Suprapubic skin (tissue), 4 donors: ENCODE data around the gene GMPPA. TPM values are rescaled to one million over a fixed set of nuclear protein-coding genes. Genes with fewer than 3 reads are reported as not detected.

Source experiments
- DNase-seq, 2 donors: peaks; one replicate each; pipeline ENCODE4 v3.0.0-alpha.2; 2019; ENCODE audit warnings: low spot score in 2 of 2
- H3K27ac ChIP-seq: fragments of 200-600 bp; sonication (generic); one replicate; pipeline ENCODE4 v1.5.1; 2019
- H3K27me3 ChIP-seq: fragments of 200-600 bp; sonication (generic); one replicate; pipeline ENCODE4 v1.5.1; 2019
- H3K36me3 ChIP-seq: fragments of 200-600 bp; sonication (generic); one replicate; pipeline ENCODE4 v1.5.1; 2019
- H3K4me1 ChIP-seq: fragments of 200-600 bp; sonication (generic); one replicate; pipeline ENCODE4 v1.5.1; 2019
- H3K4me3 ChIP-seq: fragments of 200-600 bp; sonication (generic); one replicate; pipeline ENCODE4 v1.5.1; 2019; ENCODE audit warnings: mild to moderate bottlenecking
- H3K9me3 ChIP-seq: fragments of 200-600 bp; sonication (generic); one replicate; pipeline ENCODE4 v1.5.1; 2019
- EP300 ChIP-seq: sonication (generic); formaldehyde crosslinking; IDR thresholded peaks from one replicate; pipeline ENCODE4 v1.6.1; 2017; ENCODE audit warnings: antibody characterized with exemption
- POLR2A ChIP-seq, 2 donors: fragments of 450-650 bp; IDR thresholded peaks; one replicate each; pipeline ENCODE4 v1.6.1; 2017; ENCODE audit warnings: antibody characterized with exemption in 2 of 2, mild to moderate bottlenecking in 2 of 2, moderate library complexity in 2 of 2
- POLR2AphosphoS5 ChIP-seq, 3 donors: sonication (generic); formaldehyde crosslinking; IDR thresholded peaks; one replicate each; pipeline ENCODE4 v1.6.1; 2017; ENCODE audit warnings: antibody characterized with exemption in 3 of 3
- WGBS: methylation state at CpG from one replicate; pipeline ENCODE4 v1.1.5; 2018; 5-methylcytosine and 5-hydroxymethylcytosine counted together
- total RNA-seq, 4 donors: library from RNA; depleted of rRNA; stranded (reverse); fragments of >200 nt; gene quantifications; one replicate each; pipeline ENCODE4 v1.1.0, GENCODE V29; 2016
- TF ChIP-seq, protein P1 (sequence below), 2 donors: fragments of 200-600 bp in 1 of 2; fragments of 450-650 bp in 1 of 2; sonication (generic) in 1 of 2; IDR thresholded peaks; one replicate each; pipeline ENCODE4 v1.5.1; 2016 to 2019; ENCODE audit warnings: antibody characterized with exemption in 2 of 2, mild to moderate bottlenecking in 1 of 2, moderate library complexity in 1 of 2

GMPPA gene
- total RNA-seq, 4 donors from 2014 or later, result 18.3 to 31.3 (median 22.3) TPM

DNA sequence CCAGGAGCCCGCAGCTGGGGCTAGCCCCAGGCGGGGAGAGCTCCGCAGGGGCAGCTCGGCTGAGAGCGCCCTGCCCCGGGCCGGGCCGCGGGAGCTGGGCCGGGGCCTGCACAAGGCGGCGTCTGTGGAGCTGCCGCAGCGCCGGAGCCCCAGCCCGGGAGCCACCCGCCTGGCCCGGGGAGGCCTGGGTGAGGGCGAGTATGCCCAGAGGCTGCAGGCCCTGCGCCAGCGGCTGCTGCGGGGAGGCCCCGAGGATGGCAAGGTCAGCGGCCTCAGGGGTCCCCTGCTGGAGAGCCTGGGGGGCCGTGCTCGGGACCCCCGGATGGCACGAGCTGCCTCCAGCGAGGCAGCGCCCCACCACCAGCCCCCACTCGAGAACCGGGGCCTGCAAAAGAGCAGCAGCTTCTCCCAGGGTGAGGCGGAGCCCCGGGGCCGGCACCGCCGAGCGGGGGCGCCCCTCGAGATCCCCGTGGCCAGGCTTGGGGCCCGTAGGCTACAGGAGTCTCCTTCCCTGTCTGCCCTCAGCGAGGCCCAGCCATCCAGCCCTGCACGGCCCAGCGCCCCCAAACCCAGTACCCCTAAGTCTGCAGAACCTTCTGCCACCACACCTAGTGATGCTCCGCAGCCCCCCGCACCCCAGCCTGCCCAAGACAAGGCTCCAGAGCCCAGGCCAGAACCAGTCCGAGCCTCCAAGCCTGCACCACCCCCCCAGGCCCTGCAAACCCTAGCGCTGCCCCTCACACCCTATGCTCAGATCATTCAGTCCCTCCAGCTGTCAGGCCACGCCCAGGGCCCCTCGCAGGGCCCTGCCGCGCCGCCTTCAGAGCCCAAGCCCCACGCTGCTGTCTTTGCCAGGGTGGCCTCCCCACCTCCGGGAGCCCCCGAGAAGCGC is 15.0 kb upstream of the GMPPA start:
- no peaks in the 10 kb centered on the region for H3K36me3 ChIP-seq

DNA sequence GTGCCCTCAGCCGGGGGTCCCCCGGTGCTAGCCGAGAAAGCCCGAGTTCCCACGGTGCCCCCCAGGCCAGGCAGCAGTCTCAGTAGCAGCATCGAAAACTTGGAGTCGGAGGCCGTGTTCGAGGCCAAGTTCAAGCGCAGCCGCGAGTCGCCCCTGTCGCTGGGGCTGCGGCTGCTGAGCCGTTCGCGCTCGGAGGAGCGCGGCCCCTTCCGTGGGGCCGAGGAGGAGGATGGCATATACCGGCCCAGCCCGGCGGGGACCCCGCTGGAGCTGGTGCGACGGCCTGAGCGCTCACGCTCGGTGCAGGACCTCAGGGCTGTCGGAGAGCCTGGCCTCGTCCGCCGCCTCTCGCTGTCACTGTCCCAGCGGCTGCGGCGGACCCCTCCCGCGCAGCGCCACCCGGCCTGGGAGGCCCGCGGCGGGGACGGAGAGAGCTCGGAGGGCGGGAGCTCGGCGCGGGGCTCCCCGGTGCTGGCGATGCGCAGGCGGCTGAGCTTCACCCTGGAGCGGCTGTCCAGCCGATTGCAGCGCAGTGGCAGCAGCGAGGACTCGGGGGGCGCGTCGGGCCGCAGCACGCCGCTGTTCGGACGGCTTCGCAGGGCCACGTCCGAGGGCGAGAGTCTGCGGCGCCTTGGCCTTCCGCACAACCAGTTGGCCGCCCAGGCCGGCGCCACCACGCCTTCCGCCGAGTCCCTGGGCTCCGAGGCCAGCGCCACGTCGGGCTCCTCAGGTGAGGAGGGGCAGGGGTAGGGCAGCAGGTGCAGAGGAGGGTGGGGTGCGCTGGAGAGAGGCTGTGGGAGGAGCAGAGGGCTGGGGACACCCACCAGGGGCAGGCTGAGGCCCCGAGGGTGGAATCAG is 14.1 kb upstream of the GMPPA start:
- 7% methylated on average over 17 of the region's 89 CpGs for WGBS
- H3K9me3 ChIP-seq, result no peaks in the 10 kb centered on the region
- TF ChIP-seq, protein P1, sequence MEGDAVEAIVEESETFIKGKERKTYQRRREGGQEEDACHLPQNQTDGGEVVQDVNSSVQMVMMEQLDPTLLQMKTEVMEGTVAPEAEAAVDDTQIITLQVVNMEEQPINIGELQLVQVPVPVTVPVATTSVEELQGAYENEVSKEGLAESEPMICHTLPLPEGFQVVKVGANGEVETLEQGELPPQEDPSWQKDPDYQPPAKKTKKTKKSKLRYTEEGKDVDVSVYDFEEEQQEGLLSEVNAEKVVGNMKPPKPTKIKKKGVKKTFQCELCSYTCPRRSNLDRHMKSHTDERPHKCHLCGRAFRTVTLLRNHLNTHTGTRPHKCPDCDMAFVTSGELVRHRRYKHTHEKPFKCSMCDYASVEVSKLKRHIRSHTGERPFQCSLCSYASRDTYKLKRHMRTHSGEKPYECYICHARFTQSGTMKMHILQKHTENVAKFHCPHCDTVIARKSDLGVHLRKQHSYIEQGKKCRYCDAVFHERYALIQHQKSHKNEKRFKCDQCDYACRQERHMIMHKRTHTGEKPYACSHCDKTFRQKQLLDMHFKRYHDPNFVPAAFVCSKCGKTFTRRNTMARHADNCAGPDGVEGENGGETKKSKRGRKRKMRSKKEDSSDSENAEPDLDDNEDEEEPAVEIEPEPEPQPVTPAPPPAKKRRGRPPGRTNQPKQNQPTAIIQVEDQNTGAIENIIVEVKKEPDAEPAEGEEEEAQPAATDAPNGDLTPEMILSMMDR (IDR thresholded peaks at IDR 0.05), result no peak
- TF ChIP-seq EP300, result no peak
- no peak for TF ChIP-seq POLR2A (IDR thresholded peaks at IDR 0.05)
- no peak for TF ChIP-seq POLR2AphosphoS5 (IDR thresholded peaks at IDR 0.05)
- DNase-seq, result no peak
- no peak overlapping the region for H3K27ac ChIP-seq
- H3K27me3 ChIP-seq, result peaks cover 67% of the 10 kb centered on the region
- peaks cover 19% of the 10 kb centered on the region for H3K4me1 ChIP-seq
- H3K36me3 ChIP-seq, result no peaks in the 10 kb centered on the region
- peak overlapping the region; percentile 37 for H3K4me3 ChIP-seq

More for the DNA sequence above, 15.0 kb upstream of the GMPPA start:
- no peak for DNase-seq
- TF ChIP-seq POLR2A (IDR thresholded peaks at IDR 0.05), result no peak
- TF ChIP-seq POLR2AphosphoS5 (IDR thresholded peaks at IDR 0.05), result no peak
- no peak for TF ChIP-seq EP300
- TF ChIP-seq, protein P1 (IDR thresholded peaks at IDR 0.05), result no peak
- H3K27ac ChIP-seq, result no peak overlapping the region
- peaks cover 64% of the 10 kb centered on the region for H3K27me3 ChIP-seq
- peaks cover 19% of the 10 kb centered on the region for H3K4me1 ChIP-seq
- H3K9me3 ChIP-seq, result no peaks in the 10 kb centered on the region
- WGBS, result 17% methylated on average over 23 of the region's 58 CpGs
- H3K4me3 ChIP-seq, result peak overlapping the region; percentile 37

DNA sequence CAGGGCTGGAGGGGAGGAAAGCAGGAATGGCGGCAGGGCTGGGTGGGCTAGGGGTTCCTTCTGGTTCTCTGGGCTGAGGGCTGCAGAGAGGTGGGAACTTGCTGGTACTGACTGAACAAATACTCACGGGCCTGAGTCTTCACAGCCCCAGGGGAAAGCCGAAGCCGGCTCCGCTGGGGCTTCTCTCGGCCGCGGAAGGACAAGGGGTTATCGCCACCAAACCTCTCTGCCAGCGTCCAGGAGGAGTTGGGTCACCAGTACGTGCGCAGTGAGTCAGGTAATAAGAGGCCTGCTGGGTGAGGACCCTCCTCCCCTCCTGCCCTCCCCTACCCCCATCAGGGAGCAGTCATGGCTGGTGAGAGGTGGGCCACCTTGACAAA is 13.5 kb upstream of the GMPPA start:
- Histone ChIP-seq H3K4me1 (peaks cover 19% of the 10 kb centered on the region), H3K27ac (no peak overlapping the region), H3K4me3 (no peak overlapping the region), H3K9me3 (no peaks in the 10 kb centered on the region), H3K27me3 (peaks cover 67% of the 10 kb centered on the region), H3K36me3 (no peaks in the 10 kb centered on the region)
- TF ChIP-seq POLR2A (IDR thresholded peaks at IDR 0.05) (no peak), EP300 (no peak), POLR2AphosphoS5 (IDR thresholded peaks at IDR 0.05) (no peak)
- TF ChIP-seq, protein P1 (IDR thresholded peaks at IDR 0.05), result no peak
- no peak for DNase-seq
- 80% methylated on average over 1 of the region's 12 CpGs for WGBS

DNA sequence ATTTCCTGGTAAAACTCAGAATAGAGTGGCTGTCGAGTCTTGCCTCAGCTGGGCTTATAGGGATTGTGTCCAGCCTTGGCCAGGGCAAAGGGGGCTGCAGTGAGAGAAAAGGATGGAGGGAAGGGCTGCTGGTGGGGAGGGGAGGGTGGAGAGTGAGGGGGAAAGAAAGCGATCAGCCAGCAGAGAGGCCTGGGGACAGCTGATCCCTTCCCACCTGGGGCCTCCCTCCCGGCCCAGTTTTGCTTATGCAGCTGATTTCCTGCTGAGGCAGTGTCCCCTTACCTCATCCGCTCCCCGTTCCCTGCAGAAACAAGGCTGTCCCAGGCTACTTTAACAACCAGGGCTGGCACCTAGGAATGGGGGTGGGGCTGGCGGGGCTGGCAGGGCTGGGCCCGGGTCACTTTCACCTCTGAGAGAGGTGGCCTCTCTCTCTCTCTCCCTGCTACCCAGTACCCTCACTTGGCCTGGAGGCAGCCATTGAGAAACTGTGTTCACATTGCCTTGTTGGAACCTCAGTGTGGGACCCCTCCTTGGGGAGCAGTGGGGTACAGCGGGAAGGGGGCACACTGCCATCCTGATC is 12.2 kb upstream of the GMPPA start:
- Histone ChIP-seq H3K4me3 (no peak overlapping the region), H3K27ac (no peak overlapping the region), H3K9me3 (no peaks in the 10 kb centered on the region), H3K27me3 (peaks cover 67% of the 10 kb centered on the region), H3K36me3 (no peaks in the 10 kb centered on the region), H3K4me1 (peaks cover 19% of the 10 kb centered on the region)
- DNase-seq, result no peak
- WGBS, result 52% methylated on average over 4 of the region's 8 CpGs
- TF ChIP-seq EP300, result no peak
- TF ChIP-seq, protein P1 (IDR thresholded peaks at IDR 0.05), result no peak
- no peak for TF ChIP-seq POLR2A (IDR thresholded peaks at IDR 0.05)
